ENCODE data around the gene KRTCAP2.

The KRTCAP2 gene

DNA sequence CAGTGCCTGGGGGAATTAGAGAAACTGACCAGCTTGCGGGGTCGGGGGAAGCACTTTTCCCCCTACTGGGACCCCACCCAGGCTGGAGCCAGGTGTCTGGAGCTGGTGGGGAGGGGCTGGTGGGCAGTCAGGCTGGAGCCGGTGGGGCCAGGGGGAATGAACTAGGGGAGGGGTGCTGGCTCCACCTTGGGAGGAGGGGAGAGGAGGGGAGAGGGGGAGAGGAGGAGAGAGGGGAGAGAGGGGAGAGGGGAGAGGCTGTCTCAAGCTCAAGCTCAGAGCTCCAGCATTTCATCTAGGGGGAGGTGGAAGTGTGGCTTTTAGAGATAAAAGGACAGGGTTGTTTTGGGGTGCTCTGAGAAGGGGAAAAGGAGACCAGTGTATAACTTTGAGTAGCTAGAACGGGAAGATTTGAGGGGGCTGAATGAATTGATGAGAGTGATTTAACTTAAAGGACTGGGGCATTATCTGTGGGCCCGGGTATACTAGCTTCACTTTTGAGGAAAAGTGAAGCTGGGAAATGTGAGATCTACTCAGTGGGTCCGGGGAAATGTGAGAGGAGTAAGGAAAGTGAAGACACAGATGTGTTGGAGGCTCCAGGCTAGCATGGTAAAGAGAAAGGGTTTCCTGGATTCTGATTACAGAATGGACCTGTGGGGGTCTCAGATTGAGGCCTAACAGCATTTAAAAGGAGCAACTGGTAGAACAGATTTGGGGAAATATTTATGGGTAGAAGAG is 42.7 kb downstream of the KRTCAP2 start:
- no peak for DNase-seq

DNA sequence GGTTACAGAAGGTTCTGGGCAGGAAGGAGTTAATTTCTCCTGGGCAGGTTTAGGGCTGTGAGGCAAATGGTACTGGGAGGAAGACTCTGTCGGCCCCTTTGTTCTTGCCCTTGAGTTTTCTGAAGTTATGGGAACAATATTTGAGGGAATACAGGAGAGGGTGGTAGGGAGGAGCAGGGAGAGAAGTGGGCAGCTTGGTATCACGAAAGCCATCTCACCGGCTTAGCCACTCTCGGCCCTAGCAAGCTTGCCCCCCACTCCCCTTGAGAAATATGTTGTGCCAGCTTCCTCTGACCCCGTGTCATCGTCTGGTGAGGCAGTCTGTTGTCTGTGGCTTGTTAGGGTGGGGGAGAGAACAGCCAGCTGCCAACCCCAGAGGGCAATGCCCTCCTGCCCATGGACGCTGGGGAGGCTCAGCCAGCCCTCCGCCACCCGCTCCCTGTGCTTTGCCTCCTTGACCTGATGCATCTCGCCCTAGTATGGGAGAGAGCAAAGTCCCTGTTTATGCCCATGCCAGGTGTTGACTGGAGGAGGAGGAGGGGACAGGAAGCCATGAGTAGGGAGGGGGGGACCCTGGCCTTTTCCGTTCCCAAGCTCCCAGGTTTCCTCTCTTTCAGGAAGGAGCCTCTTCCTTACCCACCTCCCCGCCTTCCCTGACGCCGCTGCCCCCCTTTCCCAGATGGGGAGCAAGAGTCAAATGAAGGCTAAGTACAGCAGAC is 44.2 kb downstream of the KRTCAP2 start:
- no peak for DNase-seq

DNA sequence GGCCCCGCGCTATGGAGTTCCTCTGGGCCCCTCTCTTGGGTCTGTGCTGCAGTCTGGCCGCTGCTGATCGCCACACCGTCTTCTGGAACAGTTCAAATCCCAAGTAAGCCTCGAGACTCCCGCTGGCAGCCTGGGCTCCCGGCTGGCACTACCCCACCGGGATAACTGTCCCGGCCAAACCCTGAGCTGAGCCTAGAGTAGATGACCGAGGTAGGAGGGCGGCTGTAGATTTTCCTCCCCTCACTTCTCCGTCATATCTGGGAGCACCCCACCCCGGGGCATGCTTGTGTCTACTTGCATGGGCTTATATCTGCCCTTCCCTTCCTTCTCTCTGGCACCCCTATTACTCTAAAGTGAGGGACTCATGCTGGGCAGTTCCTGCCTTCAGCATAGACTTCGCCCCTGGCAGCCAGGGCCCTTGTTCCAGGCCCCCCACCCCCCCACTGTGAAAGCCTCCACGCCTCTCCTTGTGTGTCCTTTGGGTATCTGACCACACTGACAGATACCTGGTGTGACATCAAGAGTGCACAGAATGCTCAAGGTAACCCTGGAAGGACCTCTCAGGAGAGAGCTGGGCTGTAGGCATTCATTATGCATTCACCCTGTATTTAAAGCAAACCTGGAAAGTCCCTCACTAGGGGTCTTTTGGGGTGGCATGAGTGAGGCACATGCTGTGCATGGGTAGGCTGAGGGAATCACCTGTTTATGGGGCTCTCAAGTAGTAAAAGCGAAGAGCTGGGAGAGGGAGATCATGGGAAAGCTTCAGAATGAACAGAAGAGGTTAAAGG is 44.9 kb downstream of the KRTCAP2 start:
- DNase-seq, result no peak

DNA sequence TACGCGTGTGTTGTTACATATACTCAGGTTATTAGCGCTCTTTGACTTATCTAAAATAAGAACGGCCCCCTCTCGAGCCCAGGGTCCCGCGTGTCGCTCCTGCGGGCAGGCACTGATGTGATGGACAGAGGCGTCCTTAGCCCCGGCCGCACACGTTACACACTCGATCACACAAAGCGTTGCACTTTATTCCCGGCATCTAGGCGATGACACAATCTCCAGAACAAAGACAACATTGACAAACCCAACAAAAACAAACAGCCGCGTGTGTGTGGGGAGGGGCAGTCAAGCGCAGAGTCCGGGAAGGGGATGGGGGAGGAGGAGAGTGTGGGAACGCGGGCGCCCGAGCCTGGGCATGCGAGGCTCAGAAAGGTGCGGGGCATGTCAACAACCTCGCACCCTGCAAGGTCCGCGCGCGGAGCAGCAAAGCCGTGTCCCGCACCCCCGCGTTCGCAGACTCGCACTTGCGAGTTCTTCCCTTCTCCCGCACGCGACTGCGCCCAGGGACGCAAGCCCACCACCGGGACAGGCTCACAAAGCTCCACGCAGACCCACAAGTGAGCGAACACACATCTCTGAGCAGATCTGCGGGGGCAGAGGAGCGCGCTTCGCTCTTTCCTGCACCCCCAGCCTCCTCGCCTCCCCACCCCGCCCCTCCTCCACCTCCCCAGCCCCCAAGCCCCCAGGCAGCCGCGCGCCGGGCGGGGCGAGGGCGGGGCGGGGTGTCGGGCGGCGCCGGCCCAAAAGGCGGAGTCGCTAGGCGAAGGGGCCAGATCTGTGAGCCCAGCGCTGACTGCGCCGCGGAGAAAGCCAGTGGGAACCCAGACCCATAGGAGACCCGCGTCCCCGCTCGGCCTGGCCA is 45.8 kb downstream of the KRTCAP2 start, which contains the start of gene EFNA1:
TSS of gene EFNA1 (plus strand) at position 772 of the 862 bp plus-strand sequence. CDS start 102 bp downstream, outside the sequence.
- DNase-seq, result no peak

DNA sequence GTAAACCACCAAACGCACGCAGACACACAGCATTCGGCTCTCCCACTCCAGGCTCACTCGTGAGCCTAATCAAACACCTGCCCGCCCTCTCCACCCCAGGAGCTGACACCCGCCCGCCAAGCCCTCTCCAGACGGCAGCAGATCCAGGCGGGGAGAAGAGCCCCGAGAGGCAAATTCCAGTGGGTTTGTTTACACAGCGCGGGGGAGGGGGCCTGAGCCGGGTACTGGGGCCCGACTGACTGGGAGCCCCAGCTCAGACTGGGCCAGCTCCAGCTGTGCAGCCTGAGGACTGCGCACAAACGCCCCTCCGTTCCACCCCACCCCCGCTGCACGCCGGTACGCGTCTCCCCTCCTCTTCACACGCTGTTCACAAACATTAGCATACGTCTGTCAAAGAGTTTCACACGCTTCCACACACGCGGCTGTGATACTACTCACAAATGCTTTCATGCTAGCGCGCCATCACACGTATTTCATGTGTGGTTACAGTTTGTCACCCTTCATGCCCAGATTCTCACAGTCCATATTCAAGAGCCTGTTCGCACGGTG is 46.5 kb downstream of the KRTCAP2 start:
- DNase-seq, result peak; percentile 53

DNA sequence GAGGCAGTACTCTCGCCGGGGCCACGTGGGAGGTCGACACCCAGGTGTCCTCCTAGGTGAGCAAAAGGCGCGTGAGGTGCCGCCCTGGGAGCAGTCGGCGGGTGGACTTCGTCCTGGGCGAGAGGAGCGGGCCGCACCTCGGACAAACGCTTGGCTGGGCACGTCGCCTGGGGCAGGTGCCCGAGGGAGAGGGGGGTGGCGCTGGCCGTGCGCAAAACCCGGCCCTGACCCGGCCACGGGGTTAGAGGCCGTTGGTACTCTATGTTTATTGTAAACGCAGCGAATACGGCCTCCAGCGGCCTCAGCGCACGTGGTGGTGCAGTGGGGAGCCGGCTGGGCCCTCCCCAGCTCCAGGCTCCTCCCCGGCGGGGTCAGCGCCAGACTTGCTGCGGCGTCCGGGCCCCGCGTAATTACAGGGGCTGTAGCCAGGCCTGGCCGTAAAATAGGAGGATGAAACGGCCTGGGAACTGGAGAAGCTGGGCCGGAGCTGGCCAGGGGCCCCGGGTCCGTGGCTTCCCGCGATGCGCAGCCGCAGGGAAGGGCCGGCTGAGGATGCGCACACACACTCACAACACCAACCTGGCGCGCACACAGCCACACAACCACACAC is 47.1 kb downstream of the KRTCAP2 start:
- DNase-seq, result peak; percentile 53

DNA sequence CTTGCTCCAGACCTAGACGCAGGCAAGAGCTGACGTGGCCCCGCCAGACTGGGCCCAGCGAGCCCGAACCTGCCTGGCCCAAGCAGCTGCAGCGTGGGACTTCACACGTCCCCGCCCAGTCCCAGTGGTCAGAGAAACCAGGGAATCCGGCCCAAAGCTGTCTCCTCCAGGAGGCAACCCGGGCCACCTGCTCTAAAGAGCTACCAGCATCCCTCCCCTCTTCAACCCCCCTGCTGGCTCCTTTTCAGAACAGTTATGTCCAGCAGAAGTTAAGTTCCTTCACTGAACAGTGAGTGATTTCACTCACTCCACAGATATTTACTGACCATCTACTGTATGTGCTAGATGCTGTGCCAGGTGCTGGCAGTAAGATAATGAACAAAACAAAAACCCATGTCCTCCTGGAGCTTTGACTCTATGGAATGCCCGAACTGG is 47.6 kb downstream of the KRTCAP2 start:
- DNase-seq, result no peak

DNA sequence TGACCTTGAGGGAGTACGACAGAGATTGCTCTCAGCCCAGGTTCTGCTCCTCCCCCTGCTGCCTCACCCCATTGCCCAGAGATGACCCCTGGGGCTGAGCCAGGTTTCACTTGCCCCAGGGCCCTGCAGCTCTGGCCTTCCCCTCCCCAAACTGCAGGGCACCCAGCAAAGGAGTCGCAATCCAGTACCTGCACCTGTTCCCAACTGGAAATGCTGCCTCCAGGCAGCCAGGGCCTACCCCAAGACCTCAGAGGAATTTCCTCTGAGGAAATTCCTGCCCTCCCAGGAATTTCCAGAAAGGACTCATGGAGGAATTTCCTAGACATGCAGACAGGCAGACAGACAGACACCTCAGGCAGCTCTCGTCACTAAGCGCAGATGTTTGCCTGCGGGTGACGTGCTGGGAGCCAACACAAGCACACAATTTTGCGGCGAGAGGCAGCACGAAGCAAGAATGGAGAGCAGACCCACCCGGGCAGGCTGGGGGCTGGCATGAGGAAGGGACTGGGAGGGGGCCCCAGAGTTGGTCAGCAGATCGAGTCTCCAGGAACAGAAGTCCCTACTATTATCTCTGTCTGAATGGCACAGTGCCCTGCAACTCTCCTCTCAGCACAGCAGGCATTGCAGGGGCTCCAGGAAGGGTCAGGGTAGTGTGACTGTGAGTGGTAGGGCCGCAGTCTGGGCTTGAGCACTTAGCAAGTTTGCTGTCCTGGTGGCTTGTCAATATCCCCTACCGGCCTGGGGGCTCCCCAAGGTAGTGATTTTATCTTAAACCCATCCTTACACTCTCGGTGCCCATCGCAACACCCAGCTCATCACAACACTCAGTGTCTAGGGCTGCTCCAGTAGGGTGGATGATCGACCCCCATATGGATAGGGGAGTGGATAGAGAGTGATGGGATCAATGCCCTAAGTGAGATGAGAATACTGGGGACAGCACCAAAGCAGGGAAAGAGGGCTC is 48.3 kb downstream of the KRTCAP2 start:
- DNase-seq, result no peak

DNA sequence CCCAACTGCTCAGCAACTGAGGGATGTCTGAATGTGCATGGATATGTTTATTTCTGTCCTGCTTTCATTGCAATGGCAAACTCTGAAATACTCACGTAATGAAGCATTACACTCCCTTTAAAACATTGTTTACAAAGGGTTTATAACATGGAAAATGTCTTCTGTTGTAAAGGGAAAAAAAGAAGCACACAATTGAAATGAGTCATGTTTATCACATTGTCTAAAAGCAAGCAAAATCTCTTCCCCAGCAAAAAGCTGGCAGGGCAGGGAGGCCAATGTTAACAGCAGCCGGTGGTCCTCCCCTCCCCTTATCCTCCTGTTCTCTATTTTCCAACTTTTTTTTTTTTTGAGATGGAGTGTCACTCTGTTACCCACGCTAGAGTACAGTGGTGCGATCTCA is 49.3 kb downstream of the KRTCAP2 start:
- DNase-seq, result no peak

DNA sequence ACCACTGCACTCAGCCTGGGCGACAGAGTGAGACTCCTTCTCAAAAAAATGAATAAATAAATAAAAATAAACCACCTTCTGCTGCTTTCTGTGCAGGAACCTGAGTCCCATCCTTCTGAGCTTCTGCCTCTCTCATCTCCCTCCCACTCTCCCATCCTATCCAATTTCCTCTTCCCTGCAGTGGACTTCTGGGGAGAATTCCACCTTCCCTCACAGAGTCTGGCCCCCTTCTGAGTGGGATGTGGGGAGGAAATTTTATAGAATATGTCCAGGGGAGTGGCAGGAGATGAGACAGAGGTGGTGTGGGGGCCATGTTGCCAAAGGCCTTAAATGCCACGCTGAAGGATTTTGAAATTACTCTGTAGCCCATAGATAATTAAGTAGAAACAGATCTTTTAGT is 50.8 kb downstream of the KRTCAP2 start:
- no peak for DNase-seq

DNA sequence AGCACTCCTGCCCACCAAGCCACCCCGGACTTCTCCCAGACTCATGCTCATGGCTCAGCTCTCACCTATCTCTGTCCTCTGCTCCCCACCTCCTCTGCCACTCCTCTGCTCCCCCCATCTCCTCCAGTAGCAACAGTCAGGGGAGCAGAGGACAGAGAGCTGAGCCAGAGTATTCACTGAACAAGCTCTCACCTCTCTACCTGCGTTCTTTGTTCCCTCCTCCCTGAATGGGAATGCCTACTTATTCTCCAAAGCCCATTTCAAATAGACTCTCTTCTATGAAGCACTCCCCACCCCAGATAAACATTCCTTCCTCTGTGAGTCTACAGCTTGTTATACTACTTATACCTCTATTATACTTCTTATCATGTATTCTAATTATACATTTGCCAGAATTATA is 51.9 kb downstream of the KRTCAP2 start:
- DNase-seq, result no peak

DNA sequence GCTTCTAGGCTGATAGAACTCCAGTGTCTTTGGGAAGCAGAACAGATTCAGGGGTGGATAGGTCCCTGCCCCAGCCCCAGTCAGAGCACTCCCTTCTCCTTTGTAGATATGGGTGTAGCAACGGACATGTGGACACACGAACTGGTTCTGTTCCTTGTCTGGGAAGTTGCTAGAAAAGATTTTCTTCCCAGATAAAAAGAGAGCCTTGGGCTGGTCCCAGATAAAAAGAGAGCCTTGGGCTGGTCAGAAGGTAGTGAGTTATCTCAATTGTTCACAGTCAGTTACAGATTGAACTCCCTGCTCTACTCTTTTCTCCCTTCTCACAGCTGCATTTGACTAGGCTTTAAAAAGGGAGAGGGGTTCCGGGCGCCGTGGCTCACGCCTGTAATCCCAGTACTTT is 52.9 kb downstream of the KRTCAP2 start:
- no peak for DNase-seq
